Activated CD8-positive, alpha-beta T cell treated with anti-CD3 and anti-CD28 coated beads for 36 hours (primary cell): ENCODE measurements around the gene FNDC1. TPM values are rescaled to one million over a fixed set of nuclear protein-coding genes. Genes with fewer than 3 reads are reported as not detected.
A peak's percentile ranks its signal among the peaks of the same experiment; 100 is the strongest.

Experiments used
- ATAC-seq: fragments of 200-7000 bp; cut with Tn5 transposase; one replicate; pipeline ENCODE4 v1.10.0; 2021; ENCODE audit warnings: mild to moderate bottlenecking, moderate library complexity
- CTCF ChIA-PET: fragments of 350-600 bp; sonication (Branson Sonifier 250); formaldehyde crosslinking; loops from one replicate; lab custom pipeline; 2021; ENCODE audit warnings: antibody characterized with exemption; lab: Charles Lee
- POLR2A ChIA-PET: fragments of 350-600 bp; sonication (Branson Sonifier 250); formaldehyde crosslinking; loops from one replicate; lab custom pipeline; 2021; ENCODE audit warnings: antibody characterized with exemption; lab: Charles Lee
- DNase-seq: peaks from one replicate; pipeline ENCODE4 v3.0.0-alpha.2; 2020
- H3K27ac Mint-ChIP-seq: one replicate; pipeline ENCODE4 v1.8.0; 2021; ENCODE audit warnings: mild to moderate bottlenecking, mixed read lengths
- H3K27me3 Mint-ChIP-seq: one replicate; pipeline ENCODE4 v1.8.0; 2021; ENCODE audit warnings: mixed read lengths
- H3K36me3 Mint-ChIP-seq: one replicate; pipeline ENCODE4 v1.8.0; 2021; ENCODE audit warnings: low read depth, mixed read lengths
- H3K4me1 Mint-ChIP-seq: one replicate; pipeline ENCODE4 v1.8.0; 2021; ENCODE audit warnings: low read depth, mixed read lengths
- H3K4me3 Mint-ChIP-seq: one replicate; pipeline ENCODE4 v1.8.0; 2021; ENCODE audit warnings: mild to moderate bottlenecking, moderate library complexity, mixed read lengths
- H3K9me3 Mint-ChIP-seq: one replicate; pipeline ENCODE4 v1.8.0; 2021; ENCODE audit warnings: mixed read lengths
- CTCF ChIP-seq: fragments of 200-600 bp; IDR thresholded peaks from one replicate; pipeline ENCODE4 v1.8.0; 2022; ENCODE audit warnings: antibody characterized with exemption, mild to moderate bottlenecking
- intact Hi-C: fragments of 100-400 bp; cut with micrococcal nuclease; formaldehyde crosslinking; loops from one replicate; pipeline ENCODE4 v1.10.0; 2022
- total RNA-seq, 2 experiments: library from RNA; stranded (reverse); gene quantifications; one replicate each; pipeline ENCODE4 v1.2.3, GENCODE V29; 2021

The FNDC1 gene
- total RNA-seq, 2 experiments from 2014 or later: not detected

DNA sequence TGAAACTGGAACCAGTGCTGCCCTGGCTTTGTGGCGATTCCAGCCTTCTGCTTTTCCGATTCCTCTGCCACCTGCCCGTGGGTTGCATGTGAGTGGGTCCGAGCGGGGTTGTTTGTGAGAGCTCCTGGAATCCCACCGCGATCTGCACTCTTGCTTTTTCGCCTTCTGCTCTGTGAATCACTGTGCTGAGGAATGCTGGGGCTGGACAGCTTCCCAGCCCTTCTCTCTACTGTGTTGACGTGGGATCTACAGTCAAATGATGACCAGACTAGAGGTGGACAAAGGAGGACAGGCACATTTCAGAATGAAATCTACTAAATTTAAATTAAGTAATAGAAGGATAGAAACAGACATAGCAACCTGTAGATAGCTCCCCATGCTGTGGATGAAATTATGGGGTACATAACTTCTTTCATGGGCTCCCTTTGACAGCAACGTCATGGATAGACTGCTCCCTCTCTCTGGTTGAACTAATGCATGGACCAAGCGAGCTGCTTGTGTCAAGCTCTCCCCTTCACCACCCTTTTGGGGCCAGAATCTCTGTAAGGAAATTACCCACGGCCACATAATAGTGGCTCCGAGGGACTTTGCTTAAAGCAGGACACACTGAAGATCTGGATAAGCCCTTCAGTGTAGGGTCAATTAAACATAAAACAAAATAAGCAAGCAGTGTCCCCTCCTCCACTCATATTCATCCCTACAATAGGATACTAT, 2.0 kb downstream of the FNDC1 start:
- Mint-ChIP-seq H3K9me3 (no peaks in the 10 kb centered on the region), H3K27ac (no peak overlapping the region), H3K36me3 (no peaks in the 10 kb centered on the region), H3K4me3 (no peak overlapping the region), H3K4me1 (peaks cover 8% of the 10 kb centered on the region), H3K27me3 (peaks cover 67% of the 10 kb centered on the region)
- intact Hi-C loops: loop anchor here (5.0 kb wide), 1 partner anchor 486 kb away; no protein-coding TSS in a partner anchor
- no peak for TF ChIP-seq CTCF
- DNase-seq (no peak), ATAC-seq (no peak)
- POLR2A ChIA-PET: interaction anchor here (0.6 kb wide), 1 partner anchor 46 kb away, joined by 4 read pairs; no protein-coding TSS in a partner anchor
- CTCF ChIA-PET: interaction anchor here (1.3 to 8.1 kb wide), 3 partner anchors 14 to 484 kb away, joined by 5 to 59 read pairs (median 56); no protein-coding TSS in a partner anchor

GRCh38 chr6:159172091-159172491, 2.9 kb downstream of the FNDC1 start:
- no peak overlapping the region for H3K4me3 Mint-ChIP-seq
- no peak for DNase-seq
- no peak for ATAC-seq
- CTCF ChIA-PET: interaction anchor here (0.7 to 8.1 kb wide), 7 partner anchors 9 to 483 kb away, joined by 3 to 59 read pairs (median 12); no protein-coding TSS in a partner anchor
- intact Hi-C loops: loop anchor here (5.0 kb wide), 1 partner anchor 485 kb away; no protein-coding TSS in a partner anchor
- TF ChIP-seq CTCF: no peak
- H3K27me3 Mint-ChIP-seq: peaks cover 60% of the 10 kb centered on the region
- H3K27ac Mint-ChIP-seq: no peak overlapping the region
- H3K36me3 Mint-ChIP-seq: no peaks in the 10 kb centered on the region
- POLR2A ChIA-PET: no interaction called here
- no peaks in the 10 kb centered on the region for H3K9me3 Mint-ChIP-seq
- peaks cover 8% of the 10 kb centered on the region for H3K4me1 Mint-ChIP-seq

DNA sequence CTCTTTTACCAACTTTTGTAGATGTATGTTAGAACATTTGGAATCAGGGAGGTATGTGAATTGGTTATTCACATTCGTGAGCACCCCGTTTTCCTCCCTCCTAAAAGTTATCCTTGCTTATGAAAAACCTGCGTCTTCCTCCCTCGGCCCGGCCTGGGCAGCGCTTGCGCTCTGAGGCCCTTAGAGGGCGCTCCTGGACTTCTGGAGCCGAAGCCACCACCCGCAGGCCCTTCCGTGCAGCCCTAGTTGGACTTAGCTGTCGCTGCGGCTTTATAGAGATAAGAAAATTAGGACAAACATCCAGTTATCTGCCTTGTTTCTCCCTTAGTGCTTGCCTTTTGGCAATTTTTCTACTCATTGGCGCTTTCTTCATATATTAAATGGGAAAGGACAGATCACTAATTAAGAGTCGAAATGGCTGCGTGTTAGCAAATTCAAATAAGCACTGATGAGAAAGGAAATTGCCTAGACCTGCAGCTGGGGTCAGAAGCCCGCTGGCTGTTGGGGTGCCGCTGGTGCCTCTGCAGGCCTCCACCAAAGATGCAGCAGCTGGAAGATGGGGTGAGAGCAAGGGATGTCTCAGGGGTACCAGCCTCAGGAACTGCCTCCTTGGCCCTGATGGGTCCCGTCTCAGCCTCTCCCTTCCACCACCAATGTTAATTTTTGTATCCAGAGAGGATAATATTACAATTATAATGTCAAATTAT, 5.2 kb downstream of the FNDC1 start:
- ChIA-PET POLR2A (no interaction called here), CTCF (interaction anchor here (0.6 to 8.1 kb wide), 41 partner anchors 10 to 484 kb away, joined by 3 to 59 read pairs (median 4); no protein-coding TSS in a partner anchor)
- intact Hi-C loops: loop anchor here (5.0 kb wide), 1 partner anchor 483 kb away; no protein-coding TSS in a partner anchor
- no peak overlapping the region for H3K27ac Mint-ChIP-seq
- DNase-seq (peak; percentile 81), ATAC-seq (peak; percentile 89)
- H3K36me3 Mint-ChIP-seq: no peaks in the 10 kb centered on the region
- H3K4me1 Mint-ChIP-seq: peaks cover 4% of the 10 kb centered on the region
- no peak overlapping the region for H3K4me3 Mint-ChIP-seq
- no peaks in the 10 kb centered on the region for H3K9me3 Mint-ChIP-seq
- peaks cover 43% of the 10 kb centered on the region for H3K27me3 Mint-ChIP-seq
- peak; percentile 93 for TF ChIP-seq CTCF

DNA sequence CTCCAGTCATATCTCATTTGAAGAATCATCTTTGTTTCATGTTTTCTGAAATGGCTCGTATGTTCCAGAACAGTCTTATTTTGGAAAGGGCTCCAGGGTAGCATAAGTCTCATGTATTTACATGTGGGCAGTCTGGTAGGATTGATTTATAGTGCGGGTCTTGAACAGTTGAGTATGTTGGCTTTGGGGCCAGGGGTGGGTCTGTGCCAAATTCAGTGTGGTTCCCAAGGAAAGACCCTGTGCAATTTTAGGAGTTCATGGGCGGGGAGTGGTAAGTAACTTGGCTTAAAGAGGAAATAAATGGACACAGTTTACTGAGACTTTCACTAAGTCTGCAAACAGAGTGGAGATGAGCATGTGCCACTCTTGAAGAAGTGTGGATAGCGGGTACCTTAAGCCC, 7.7 kb downstream of the FNDC1 start:
- intact Hi-C loops: no loop called here
- ChIA-PET POLR2A (interaction anchor here (0.8 kb wide), 1 partner anchor 172 kb away, joined by 3 read pairs; no protein-coding TSS in a partner anchor), CTCF (interaction anchor here (1.2 to 8.1 kb wide), 2 partner anchors 40 to 478 kb away, joined by 3 to 59 read pairs; no protein-coding TSS in a partner anchor)
- Mint-ChIP-seq H3K27me3 (peaks cover 22% of the 10 kb centered on the region), H3K4me3 (no peak overlapping the region), H3K36me3 (no peaks in the 10 kb centered on the region), H3K4me1 (peaks cover 6% of the 10 kb centered on the region), H3K27ac (no peak overlapping the region), H3K9me3 (no peaks in the 10 kb centered on the region)
- DNase-seq: no peak
- TF ChIP-seq CTCF: no peak
- ATAC-seq: no peak
